ENCODE measurements around the gene MYO19.

Gene MYO19

GRCh38 chr17:36501963-36502362 is 32.7 kb downstream of the MYO19 start:
- DNase-seq (ENCODE audit: low spot score) (no peak), ATAC-seq (ENCODE audit: low read depth) (no peak)
- Histone ChIP-seq H3K27ac (ENCODE audit: poor library complexity, severe bottlenecking) (no peak overlapping the region), H3K4me1 (ENCODE audit: insufficient read depth, poor library complexity, severe bottlenecking) (no peaks in the 10 kb centered on the region), H3K4me3 (ENCODE audit: severe bottlenecking) (no peak overlapping the region), H3K36me3 (ENCODE audit: low read depth) (peaks cover 87% of the 10 kb centered on the region), H3K27me3 (ENCODE audit: insufficient read depth, poor library complexity, severe bottlenecking) (no peaks in the 10 kb centered on the region), H3K9me3 (ENCODE audit: severe bottlenecking) (no peaks in the 10 kb centered on the region)
- TF ChIP-seq CTCF (IDR thresholded peaks at IDR 0.05; ENCODE audit: poor library complexity, severe bottlenecking) = no peak

- H3K27ac ChIP-seq (ENCODE audit: poor library complexity, severe bottlenecking) = no peak overlapping the region
- DNase-seq (ENCODE audit: low spot score) (no peak), ATAC-seq (ENCODE audit: low read depth) (no peak)
- no peak overlapping the region for H3K4me3 ChIP-seq (ENCODE audit: severe bottlenecking)
- H3K36me3 ChIP-seq (ENCODE audit: low read depth) = peaks cover 84% of the 10 kb centered on the region
- no peaks in the 10 kb centered on the region for H3K4me1 ChIP-seq (ENCODE audit: insufficient read depth, poor library complexity, severe bottlenecking)
- no peak for TF ChIP-seq CTCF (IDR thresholded peaks at IDR 0.05; ENCODE audit: poor library complexity, severe bottlenecking)
- no peaks in the 10 kb centered on the region for H3K9me3 ChIP-seq (ENCODE audit: severe bottlenecking)
- no peaks in the 10 kb centered on the region for H3K27me3 ChIP-seq (ENCODE audit: insufficient read depth, poor library complexity, severe bottlenecking)
Observed at GRCh38 chr17:36501351-36501750, 33.3 kb downstream of the MYO19 start.

- H3K9me3 ChIP-seq (ENCODE audit: severe bottlenecking) = no peaks in the 10 kb centered on the region
- ATAC-seq (ENCODE audit: low read depth) (no peak), DNase-seq (ENCODE audit: low spot score) (no peak)
- no peaks in the 10 kb centered on the region for H3K4me1 ChIP-seq (ENCODE audit: insufficient read depth, poor library complexity, severe bottlenecking)
- no peaks in the 10 kb centered on the region for H3K27me3 ChIP-seq (ENCODE audit: insufficient read depth, poor library complexity, severe bottlenecking)
- H3K4me3 ChIP-seq (ENCODE audit: severe bottlenecking) = no peak overlapping the region
- no peak overlapping the region for H3K27ac ChIP-seq (ENCODE audit: poor library complexity, severe bottlenecking)
- H3K36me3 ChIP-seq (ENCODE audit: low read depth) = peaks cover 84% of the 10 kb centered on the region
- TF ChIP-seq CTCF (IDR thresholded peaks at IDR 0.05; ENCODE audit: poor library complexity, severe bottlenecking) = no peak
Observed at GRCh38 chr17:36500745-36501225, 33.9 kb downstream of the MYO19 start.

- no peak overlapping the region for H3K27ac ChIP-seq (ENCODE audit: poor library complexity, severe bottlenecking)
- no peak overlapping the region for H3K4me3 ChIP-seq (ENCODE audit: severe bottlenecking)
- H3K36me3 ChIP-seq (ENCODE audit: low read depth) = peaks cover 85% of the 10 kb centered on the region
- ATAC-seq (ENCODE audit: low read depth) (no peak), DNase-seq (ENCODE audit: low spot score) (no peak)
- no peaks in the 10 kb centered on the region for H3K27me3 ChIP-seq (ENCODE audit: insufficient read depth, poor library complexity, severe bottlenecking)
- H3K4me1 ChIP-seq (ENCODE audit: insufficient read depth, poor library complexity, severe bottlenecking) = no peaks in the 10 kb centered on the region
- no peaks in the 10 kb centered on the region for H3K9me3 ChIP-seq (ENCODE audit: severe bottlenecking)
- TF ChIP-seq CTCF (IDR thresholded peaks at IDR 0.05; ENCODE audit: poor library complexity, severe bottlenecking) = no peak
Observed at GRCh38 chr17:36498560-36499300, 35.9 kb downstream of the MYO19 start.

- H3K27ac ChIP-seq (ENCODE audit: poor library complexity, severe bottlenecking) = no peak overlapping the region
Observed at GRCh38 chr17:36498155-36498554, 36.5 kb downstream of the MYO19 start.

More at GRCh38 chr17:36498155-36498554, 36.5 kb downstream of the MYO19 start:
- Histone ChIP-seq H3K4me3 (ENCODE audit: severe bottlenecking) (no peak overlapping the region), H3K4me1 (ENCODE audit: insufficient read depth, poor library complexity, severe bottlenecking) (no peaks in the 10 kb centered on the region), H3K36me3 (ENCODE audit: low read depth) (peaks cover 85% of the 10 kb centered on the region), H3K9me3 (ENCODE audit: severe bottlenecking) (no peaks in the 10 kb centered on the region), H3K27me3 (ENCODE audit: insufficient read depth, poor library complexity, severe bottlenecking) (no peaks in the 10 kb centered on the region)
- no peak for DNase-seq (ENCODE audit: low spot score)
- no peak for TF ChIP-seq CTCF (IDR thresholded peaks at IDR 0.05; ENCODE audit: poor library complexity, severe bottlenecking)
- ATAC-seq (ENCODE audit: low read depth) = no peak

All from RWPE2 (cell line).